GM21717 (cell line): ENCODE results near the gene CITED1.

Experiments
- ATAC-seq: cut with Tn5 transposase; IDR thresholded peaks from one replicate; pipeline ENCODE4 v1.9.1; 2021; ENCODE audit warnings: mild to moderate bottlenecking, moderate library complexity; ENCODE audit not compliant: unreplicated experiment

The CITED1 gene

GRCh38 chrX:72309297-72310071 is 3.8 kb upstream of the CITED1 start:
- ATAC-seq = no peak

- no peak for ATAC-seq
Measured at GRCh38 chrX:72308566-72309296, 3.0 kb upstream of the CITED1 start.

GRCh38 chrX:72308209-72308565 is 2.5 kb upstream of the CITED1 start:
- ATAC-seq = no peak

- no peak for ATAC-seq
Measured at GRCh38 chrX:72307646-72308051, 1.9 kb upstream of the CITED1 start.

- ATAC-seq = no peak
Measured at GRCh38 chrX:72306851-72307645, 1.3 kb upstream of the CITED1 start.

GRCh38 chrX:72306085-72306801 is 529 bp upstream of the CITED1 start:
- no peak for ATAC-seq

- no peak for ATAC-seq
Measured at GRCh38 chrX:72304877-72305276, 837 bp downstream of the CITED1 start.

GRCh38 chrX:72301781-72302180 is 3.9 kb downstream of the CITED1 start:
- ATAC-seq = no peak

- ATAC-seq = no peak
Measured at GRCh38 chrX:72299891-72300630, 5.7 kb downstream of the CITED1 start.

- ATAC-seq = peak; percentile 61
Measured at GRCh38 chrX:72297953-72298730, 7.6 kb downstream of the CITED1 start.

- no peak for ATAC-seq
Measured at GRCh38 chrX:72296991-72297390, 8.7 kb downstream of the CITED1 start.

GRCh38 chrX:72295745-72296144 is 10.0 kb downstream of the CITED1 start:
- ATAC-seq = no peak

GRCh38 chrX:72294497-72294896 is 11.2 kb downstream of the CITED1 start:
- no peak for ATAC-seq

GRCh38 chrX:72282302-72282701 is 23.4 kb downstream of the CITED1 start:
- no peak for ATAC-seq

GRCh38 chrX:72280321-72280845 is 25.3 kb downstream of the CITED1 start:
- ATAC-seq = no peak

- no peak for ATAC-seq
Measured at GRCh38 chrX:72276478-72276953, 29.2 kb downstream of the CITED1 start.

GRCh38 chrX:72274526-72274925 is 31.2 kb downstream of the CITED1 start:
- no peak for ATAC-seq

GRCh38 chrX:72273718-72274117 is 32.0 kb downstream of the CITED1 start:
- ATAC-seq = no peak

- ATAC-seq = no peak
Measured at GRCh38 chrX:72272868-72273267, 32.8 kb downstream of the CITED1 start.
